Measurements from ENCODE around the gene TRIM2. TPM values are rescaled to one million over a fixed set of nuclear protein-coding genes. Genes with fewer than 3 reads are reported as not detected.
A peak's percentile ranks its signal among the peaks of the same experiment; 100 is the strongest.

The TRIM2 gene
- total RNA-seq, 1 experiment from 2014 or later = 87.0 TPM

- 0 out of 2 replicates have a peak, but pooled peaks cover 6% of the 10 kb centered on the region for H3K79me2 ChIP-seq (ENCODE audit: low read depth)
- no TSS peak for BruUV-seq (replicated peaks)
- ChIA-PET POLR2A (ENCODE audit: unreplicated experiment) (no interaction called here), CTCF (no interaction called here)
- H3K4me3 ChIP-seq = no peak overlapping the region
- no peaks in the 10 kb centered on the region for H4K20me1 ChIP-seq (ENCODE audit: insufficient read depth)
- no peaks in the 10 kb centered on the region for H3K4me1 ChIP-seq (replicated peaks; ENCODE audit: insufficient read depth)
- H3K9me2 ChIP-seq (ENCODE audit: insufficient read depth) = no peaks in the 10 kb centered on the region
- H2AFZ ChIP-seq = no peak overlapping the region
- intact Hi-C loops (cut with micrococcal nuclease; ENCODE audit: unreplicated experiment) = no loop called here
- no peaks in the 10 kb centered on the region for H3K9me3 ChIP-seq (ENCODE audit: insufficient read depth, low read depth)
- H3K36me3 ChIP-seq (ENCODE audit: low read depth) = peaks cover 1% of the 10 kb centered on the region; the same call in 1 of the 2 replicates
- no peak overlapping the region for H3K27ac ChIP-seq
- TF ChIP-seq CTCF (conservative IDR thresholded peaks at IDR 0.05) = no peak
- TF ChIP-seq EZH2 (IDR thresholded peaks at IDR 0.05; ENCODE audit: low read depth) = no peak
- no peaks in the 10 kb centered on the region for H3K27me3 ChIP-seq (ENCODE audit: insufficient read depth, low read depth)
- H3F3A ChIP-seq (ENCODE audit: insufficient read depth, low read depth) = no peaks in the 10 kb centered on the region
- DNase-seq = peak in 1 of 2 experiments; percentile 9
- H3K4me2 ChIP-seq = no peak overlapping the region
Observed at GRCh38 chr4:153267890-153268289, 63.6 kb downstream of the TRIM2 start.

GRCh38 chr4:153268295-153268694 lies 64.1 kb downstream of the TRIM2 start:
- Histone ChIP-seq H3K4me3 (no peak overlapping the region), H3K27ac (no peak overlapping the region), H3K9me3 (ENCODE audit: insufficient read depth, low read depth) (no peaks in the 10 kb centered on the region), H3F3A (ENCODE audit: insufficient read depth, low read depth) (no peaks in the 10 kb centered on the region), H4K20me1 (ENCODE audit: insufficient read depth) (no peaks in the 10 kb centered on the region), H3K4me2 (no peak overlapping the region), H3K9me2 (ENCODE audit: insufficient read depth) (no peaks in the 10 kb centered on the region), H3K27me3 (ENCODE audit: insufficient read depth, low read depth) (no peaks in the 10 kb centered on the region), H3K4me1 (replicated peaks; ENCODE audit: insufficient read depth) (no peaks in the 10 kb centered on the region), H3K36me3 (ENCODE audit: low read depth) (no peaks in the 10 kb centered on the region), H3K79me2 (ENCODE audit: low read depth) (0 out of 2 replicates have a peak, but pooled peaks cover 6% of the 10 kb centered on the region), H2AFZ (no peak overlapping the region)
- TF ChIP-seq EZH2 (IDR thresholded peaks at IDR 0.05; ENCODE audit: low read depth) = no peak
- TF ChIP-seq CTCF (conservative IDR thresholded peaks at IDR 0.05) = no peak
- no TSS peak for BruUV-seq (replicated peaks)
- intact Hi-C loops (cut with micrococcal nuclease; ENCODE audit: unreplicated experiment) = no loop called here
- ChIA-PET POLR2A (ENCODE audit: unreplicated experiment) (no interaction called here), CTCF (no interaction called here)
- no peak for DNase-seq

GRCh38 chr4:153269218-153269990 lies 65.2 kb downstream of the TRIM2 start:
- no peak for DNase-seq
- Histone ChIP-seq H4K20me1 (ENCODE audit: insufficient read depth) (no peaks in the 10 kb centered on the region; the same call in 1 of the 2 replicates), H3K27me3 (ENCODE audit: insufficient read depth, low read depth) (no peaks in the 10 kb centered on the region), H3K9me2 (ENCODE audit: insufficient read depth) (no peaks in the 10 kb centered on the region), H3K4me2 (no peak overlapping the region), H3F3A (ENCODE audit: insufficient read depth, low read depth) (no peaks in the 10 kb centered on the region), H3K79me2 (ENCODE audit: low read depth) (peaks cover 11% of the 10 kb centered on the region; the same call in 1 of the 2 replicates), H3K4me3 (no peak overlapping the region), H3K36me3 (ENCODE audit: low read depth) (no peaks in the 10 kb centered on the region), H3K27ac (no peak overlapping the region), H3K4me1 (replicated peaks; ENCODE audit: insufficient read depth) (no peaks in the 10 kb centered on the region), H2AFZ (no peak overlapping the region), H3K9me3 (ENCODE audit: insufficient read depth, low read depth) (no peaks in the 10 kb centered on the region)
- intact Hi-C loops (cut with micrococcal nuclease; ENCODE audit: unreplicated experiment) = no loop called here
- ChIA-PET CTCF (no interaction called here), POLR2A (ENCODE audit: unreplicated experiment) (no interaction called here)
- TF ChIP-seq CTCF (conservative IDR thresholded peaks at IDR 0.05) (no peak), EZH2 (IDR thresholded peaks at IDR 0.05; ENCODE audit: low read depth) (no peak)
- no TSS peak for BruUV-seq (replicated peaks)

Measured in PC-9 (cell line).